GM23338 (cell line): ENCODE results near the gene NHSL1. TPM values are rescaled to one million over a fixed set of nuclear protein-coding genes. Genes with fewer than 3 reads are reported as not detected.

ENCODE experiments used
- ATAC-seq: fragments of 200-7000 bp; cut with Tn5 transposase; 3 replicates; pipeline ENCODE4 v1.9.1; 2020
- DNase-seq: peaks from one replicate; pipeline ENCODE4 v3.0.0-alpha.2; 2015; ENCODE audit warnings: low spot score
- H2AFZ ChIP-seq: fragments of 200-600 bp; sonication (generic); 2 replicates; pipeline ENCODE4 v1.8.0; 2016; ENCODE audit warnings: antibody characterized with exemption, mild to moderate bottlenecking, moderate library complexity
- H3F3A ChIP-seq: fragments of 200-600 bp; sonication (generic); replicated peaks from 2 replicates; pipeline ENCODE4 v1.8.0; 2017; ENCODE audit warnings: antibody characterized with exemption, mixed run types, low read depth
- H3K27ac ChIP-seq: fragments of 200-600 bp; sonication (generic); 2 replicates; pipeline ENCODE4 v1.6.1; 2016; ENCODE audit warnings: low read depth
- H3K27me3 ChIP-seq: fragments of 200-600 bp; sonication (generic); 2 replicates; pipeline ENCODE4 v1.8.0; 2016; ENCODE audit warnings: mild to moderate bottlenecking, mixed run types, moderate library complexity; ENCODE audit not compliant: insufficient read depth
- H3K36me3 ChIP-seq: fragments of 200-600 bp; sonication (generic); 2 replicates; pipeline ENCODE4 v1.8.0; 2016; ENCODE audit warnings: mild to moderate bottlenecking; ENCODE audit not compliant: insufficient read depth
- H3K4me1 ChIP-seq: fragments of 200-600 bp; sonication (generic); 2 replicates; pipeline ENCODE4 v1.8.0; 2016; ENCODE audit warnings: mild to moderate bottlenecking, moderate library complexity; ENCODE audit not compliant: insufficient read depth
- H3K4me2 ChIP-seq: fragments of 200-600 bp; sonication (generic); 2 replicates; pipeline ENCODE4 v1.7.1; 2017; ENCODE audit warnings: mixed run types
- H3K4me3 ChIP-seq: fragments of 200-600 bp; sonication (generic); 2 replicates; pipeline ENCODE4 v1.6.1; 2016; ENCODE audit warnings: mixed run types
- H3K79me2 ChIP-seq: fragments of 200-600 bp; sonication (generic); replicated peaks from 2 replicates; pipeline ENCODE4 v1.8.0; 2017; ENCODE audit warnings: mild to moderate bottlenecking; ENCODE audit not compliant: insufficient read depth
- H3K9me2 ChIP-seq: fragments of 200-600 bp; sonication (generic); 2 replicates; pipeline ENCODE4 v1.8.0; 2017; ENCODE audit not compliant: insufficient read depth
- H4K20me1 ChIP-seq: fragments of 200-600 bp; sonication (generic); replicated peaks from 2 replicates; pipeline ENCODE4 v1.8.0; 2017; ENCODE audit warnings: mild to moderate bottlenecking; ENCODE audit not compliant: insufficient read depth
- H3K27ac Mint-ChIP-seq: 2 replicates; pipeline ENCODE4 v1.8.0; 2020; ENCODE audit warnings: inconsistent platforms, mild to moderate bottlenecking, moderate library complexity, mixed read lengths
- H3K27me3 Mint-ChIP-seq: 3 replicates; pipeline ENCODE4 v1.8.0; 2022; ENCODE audit warnings: low read depth, mild to moderate bottlenecking, moderate library complexity, mixed read lengths, inconsistent platforms; ENCODE audit not compliant: insufficient read depth, poor library complexity
- H3K36me3 Mint-ChIP-seq: 3 replicates; pipeline ENCODE4 v1.8.0; 2021; ENCODE audit warnings: low read depth, mild to moderate bottlenecking, inconsistent platforms, moderate library complexity, mixed read lengths
- H3K4me1 Mint-ChIP-seq: 3 replicates; pipeline ENCODE4 v1.8.0; 2020; ENCODE audit warnings: mild to moderate bottlenecking, inconsistent platforms, mixed read lengths
- H3K4me3 Mint-ChIP-seq: 3 replicates; pipeline ENCODE4 v1.8.0; 2021; ENCODE audit warnings: moderate library complexity, mild to moderate bottlenecking, inconsistent platforms, mixed read lengths
- H3K9me3 Mint-ChIP-seq: 3 replicates; pipeline ENCODE4 v1.8.0; 2020; ENCODE audit warnings: moderate library complexity, mild to moderate bottlenecking, inconsistent platforms, mixed read lengths
- CREB1 ChIP-seq: fragments of 250-450 bp; sonication (Bioruptor Pico); IDR thresholded peaks from 2 replicates; pipeline ENCODE4 v1.5.0; 2020; ENCODE audit warnings: low read depth, mild to moderate bottlenecking, moderate library complexity
- CTCF ChIP-seq, 2 experiments: fragments of 200-600 bp in 1 of 2; sonication (generic) in 1 of 2; conservative IDR thresholded peaks; 2 replicates each; pipeline versions ENCODE4 v1.5.1 to v1.6.1; 2016 to 2017; ENCODE audit warnings: antibody characterized with exemption in 2 of 2, low read depth in 2 of 2, mild to moderate bottlenecking in 2 of 2, moderate library complexity in 1 of 2
- ETS1 ChIP-seq: IDR thresholded peaks from 2 replicates; pipeline ENCODE4 v1.6.1; 2016; ENCODE audit warnings: antibody characterized with exemption
- EZH2 ChIP-seq: fragments of 200-600 bp; sonication (generic); IDR thresholded peaks from one replicate; pipeline ENCODE4 v1.8.0; 2017; ENCODE audit warnings: antibody characterized with exemption, mild to moderate bottlenecking, low read depth; ENCODE audit not compliant: unreplicated experiment
- EZH2phosphoT487 ChIP-seq: fragments of 200-600 bp; sonication (generic); IDR thresholded peaks from one replicate; pipeline ENCODE4 v1.8.1; 2018; ENCODE audit warnings: antibody characterized with exemption; ENCODE audit not compliant: unreplicated experiment
- JUNB ChIP-seq: IDR thresholded peaks from one replicate; pipeline ENCODE4 v1.6.1; 2016; ENCODE audit warnings: antibody characterized with exemption; ENCODE audit not compliant: unreplicated experiment
- NANOG ChIP-seq: IDR thresholded peaks from 2 replicates; pipeline ENCODE4 v1.6.1; 2016; ENCODE audit warnings: antibody characterized with exemption, borderline replicate concordance
- POLR2AphosphoS5 ChIP-seq: IDR thresholded peaks from 2 replicates; pipeline ENCODE4 v1.6.1; 2016; ENCODE audit warnings: antibody characterized with exemption, low read depth
- REST ChIP-seq: IDR thresholded peaks from one replicate; pipeline ENCODE4 v1.6.1; 2018; ENCODE audit warnings: antibody characterized with exemption; ENCODE audit not compliant: unreplicated experiment
- STAT1 ChIP-seq: IDR thresholded peaks from one replicate; pipeline ENCODE4 v1.6.1; 2016; ENCODE audit warnings: antibody characterized with exemption; ENCODE audit not compliant: unreplicated experiment
- ZNF114 ChIP-seq: fragments of 250-450 bp; sonication (Bioruptor Pico); IDR thresholded peaks from 2 replicates; pipeline ENCODE4 v1.5.0; 2020; ENCODE audit warnings: mild to moderate bottlenecking, moderate library complexity
- ZNF331 ChIP-seq: fragments of 250-450 bp; sonication (Bioruptor Pico); IDR thresholded peaks from 2 replicates; pipeline ENCODE4 v1.5.0; 2020; ENCODE audit warnings: low read depth, mild to moderate bottlenecking, moderate library complexity
- polyA plus RNA-seq: library from polyadenylated mRNA; unstranded; fragments of >200 nt; fragmentation: Nextera tagmentation; extraction: Ambion mirVana; gene quantifications from 2 replicates; pipeline ENCODE4 v1.2.1, GENCODE V29; 2016
- total RNA-seq: library from RNA; depleted of rRNA; stranded (reverse); fragments of >200 nt; shearing (Covaris generic); gene quantifications from 2 replicates; pipeline ENCODE4 v1.2.3, GENCODE V29; 2014

Gene NHSL1
- total and polyA plus RNA-seq, 2 experiments from 2014 or later, result 11.2 to 24.5 TPM

GRCh38 chr6:138533667-138534066 is 34.4 kb upstream of the NHSL1 start:
- DNase-seq, result no peak
- Mint-ChIP-seq H3K9me3 (no peaks in the 10 kb centered on the region; the same call in 2 of the 3 replicates), H3K4me1 (peaks cover 30% of the 10 kb centered on the region), H3K36me3 (peaks cover 4% of the 10 kb centered on the region; the same call in 1 of the 3 replicates), H3K4me3 (no peak overlapping the region), H3K27me3 (peaks cover 2% of the 10 kb centered on the region), H3K27ac (no peak overlapping the region)
- H3K27me3 ChIP-seq, result no peaks in the 10 kb centered on the region
- no peak overlapping the region for H3K4me3 ChIP-seq
- H3K4me2 ChIP-seq, result no peak overlapping the region
- H3K79me2 ChIP-seq, result peaks cover 7% of the 10 kb centered on the region; the same call in 1 of the 2 replicates
- no peaks in the 10 kb centered on the region for H3K9me2 ChIP-seq
- no peak overlapping the region for H3K27ac ChIP-seq
- no peak for TF ChIP-seq EZH2phosphoT487
- TF ChIP-seq CTCF (conservative IDR thresholded peaks at IDR 0.05; ENCODE audit: low read depth in 2 of 2), result no peak
- TF ChIP-seq REST, result no peak
- TF ChIP-seq ETS1, result no peak
- no peak for TF ChIP-seq STAT1
- TF ChIP-seq EZH2, result no peak
- TF ChIP-seq CREB1, result no peak
- TF ChIP-seq NANOG, result no peak
- TF ChIP-seq JUNB, result no peak
- no peak for TF ChIP-seq POLR2AphosphoS5
- H3F3A ChIP-seq, result no peaks in the 10 kb centered on the region
- no peak overlapping the region for H2AFZ ChIP-seq
- H3K36me3 ChIP-seq, result no peaks in the 10 kb centered on the region
- no peak for ATAC-seq
- H3K4me1 ChIP-seq, result peaks cover 15% of the 10 kb centered on the region
- no peaks in the 10 kb centered on the region for H4K20me1 ChIP-seq

- Histone ChIP-seq H3K4me2 (no peak overlapping the region), H3K27ac (no peak overlapping the region), H3K4me1 (peaks cover 23% of the 10 kb centered on the region), H3K27me3 (no peaks in the 10 kb centered on the region), H3F3A (no peaks in the 10 kb centered on the region), H3K79me2 (0 out of 2 replicates have a peak, but pooled peaks cover 3% of the 10 kb centered on the region), H2AFZ (no peak overlapping the region), H3K9me2 (no peaks in the 10 kb centered on the region), H4K20me1 (no peaks in the 10 kb centered on the region), H3K36me3 (no peaks in the 10 kb centered on the region), H3K4me3 (no peak overlapping the region)
- Mint-ChIP-seq H3K4me1 (peaks cover 36% of the 10 kb centered on the region), H3K9me3 (no peaks in the 10 kb centered on the region; the same call in 2 of the 3 replicates), H3K4me3 (no peak overlapping the region), H3K36me3 (peaks cover 4% of the 10 kb centered on the region; the same call in 1 of the 3 replicates), H3K27ac (no peak overlapping the region), H3K27me3 (no peaks in the 10 kb centered on the region)
- TF ChIP-seq ZNF331 (CRISPR knock-in tag) (no peak), POLR2AphosphoS5 (no peak), CREB1 (no peak), EZH2phosphoT487 (no peak), JUNB (no peak), EZH2 (no peak), ZNF114 (CRISPR knock-in tag) (no peak), REST (no peak), CTCF (conservative IDR thresholded peaks at IDR 0.05; ENCODE audit: low read depth in 2 of 2) (no peak), STAT1 (no peak)
- DNase-seq, result no peak
- no peak for ATAC-seq
Measured at GRCh38 chr6:138531387-138531786, 32.1 kb upstream of the NHSL1 start.
